Nucleus accumbens (tissue), 56 donors: ENCODE measurements around the gene MYCL.

Experiments used
- DNase-seq, 56 donors: peaks; one replicate each; lab custom pipeline; 2025; lab: John Stamatoyannopoulos, UW

MYCL gene

GRCh38 chr1:39901714-39902459 lies at the start of gene MYCL:
MYCL (minus strand) TSS chr1:39901917; CDS start chr1:39901434, 483 bp downstream.
- DNase-seq: peak in 54 of 56 donors; percentile 27 to 88 (median 68)

GRCh38 chr1:39949891-39950290 lies 48.2 kb upstream of the MYCL start:
- no peak for DNase-seq

DNA sequence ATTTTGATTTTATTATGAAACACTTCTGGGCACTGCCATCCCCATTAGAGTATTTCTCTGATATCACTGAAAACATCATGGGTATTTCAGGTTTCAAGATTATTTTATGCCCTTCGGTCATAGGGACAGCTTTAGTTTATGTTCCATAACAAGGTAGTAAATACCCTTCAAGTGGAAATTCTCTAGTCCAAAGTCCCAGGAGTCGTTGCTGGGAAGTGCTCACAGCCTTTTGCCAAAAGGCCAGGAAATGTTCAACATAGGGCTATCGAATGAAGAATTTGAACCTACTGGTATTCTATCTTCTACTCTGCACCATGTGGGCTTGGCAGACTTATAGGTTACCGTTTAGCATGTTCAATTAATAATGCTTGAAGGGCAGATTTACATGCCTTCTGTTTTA lies 45.5 kb upstream of the MYCL start:
- DNase-seq: no peak

- no peak for DNase-seq
Measured at GRCh38 chr1:39946216-39946615, 44.5 kb upstream of the MYCL start.

DNA sequence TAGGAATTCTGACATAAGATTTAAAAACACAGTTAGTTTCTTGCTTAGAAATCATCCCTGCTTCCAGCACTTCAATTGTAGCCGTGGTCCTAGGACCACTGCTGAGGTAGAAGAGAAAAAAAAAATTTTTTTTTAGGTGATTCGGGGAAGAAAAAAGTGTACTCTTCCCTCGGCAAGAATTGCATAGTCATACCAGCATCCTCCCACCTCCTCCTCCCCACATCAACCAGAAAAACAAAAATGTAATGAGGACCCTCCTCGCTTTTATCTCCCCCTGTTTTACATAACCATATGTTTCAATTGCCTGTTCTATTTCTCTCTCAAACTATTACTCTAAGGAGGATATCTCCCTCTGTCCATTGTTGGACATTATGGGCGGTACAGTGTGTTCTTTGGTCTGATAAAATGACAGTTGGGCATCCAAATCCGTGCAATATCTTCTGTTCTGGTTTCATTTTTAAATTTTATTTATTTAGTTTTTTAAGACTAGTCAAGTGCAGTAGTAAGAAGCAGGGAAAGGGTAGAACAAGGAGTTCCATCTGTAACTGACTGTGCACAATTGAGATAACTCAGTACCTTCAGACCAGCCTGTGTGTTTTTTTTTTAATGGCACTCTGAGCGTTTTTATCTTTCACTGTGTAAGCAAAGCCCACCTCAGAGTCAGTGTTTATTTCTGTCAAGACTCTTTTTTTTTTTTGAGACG lies 42.8 kb upstream of the MYCL start:
- DNase-seq: no peak

DNA sequence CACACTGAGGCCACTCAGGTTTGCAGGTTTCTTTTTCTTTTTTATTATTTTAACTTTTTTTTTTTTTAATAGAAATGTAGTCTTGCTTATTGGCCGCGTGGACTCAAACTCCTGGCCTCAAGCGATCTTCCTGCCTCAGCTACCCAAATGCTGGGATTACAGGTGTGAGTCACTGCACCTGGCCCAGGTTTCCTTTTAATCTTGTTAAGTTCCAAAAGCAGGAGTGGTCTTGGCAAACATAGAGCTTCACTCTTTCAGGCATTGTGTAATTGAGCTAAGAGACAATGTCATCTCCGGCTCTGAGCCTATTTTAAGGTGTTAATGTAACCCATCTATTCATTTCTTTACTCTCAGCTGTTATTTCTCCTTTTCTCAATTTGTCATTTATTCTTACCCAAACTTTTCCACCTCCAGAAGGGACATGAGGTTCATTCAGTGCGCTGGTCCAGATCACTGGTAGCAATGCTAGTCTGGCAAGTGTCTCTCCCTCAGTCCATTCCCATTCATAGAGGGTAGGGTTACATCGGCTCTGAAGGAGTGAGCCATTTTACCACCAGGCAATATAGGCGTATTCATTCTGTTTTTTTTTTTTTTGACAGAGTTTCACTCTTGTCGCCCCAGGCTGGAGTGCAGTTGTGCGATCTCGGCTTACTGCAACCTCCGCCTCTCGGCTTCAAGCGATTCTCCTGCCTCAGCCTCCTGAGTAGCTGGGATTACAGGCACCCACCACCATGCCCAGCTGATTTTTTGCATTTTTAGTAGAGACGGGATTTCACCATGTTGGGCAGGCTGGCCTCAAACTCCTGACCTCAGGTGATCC lies 42.0 kb upstream of the MYCL start:
- no peak for DNase-seq

DNA sequence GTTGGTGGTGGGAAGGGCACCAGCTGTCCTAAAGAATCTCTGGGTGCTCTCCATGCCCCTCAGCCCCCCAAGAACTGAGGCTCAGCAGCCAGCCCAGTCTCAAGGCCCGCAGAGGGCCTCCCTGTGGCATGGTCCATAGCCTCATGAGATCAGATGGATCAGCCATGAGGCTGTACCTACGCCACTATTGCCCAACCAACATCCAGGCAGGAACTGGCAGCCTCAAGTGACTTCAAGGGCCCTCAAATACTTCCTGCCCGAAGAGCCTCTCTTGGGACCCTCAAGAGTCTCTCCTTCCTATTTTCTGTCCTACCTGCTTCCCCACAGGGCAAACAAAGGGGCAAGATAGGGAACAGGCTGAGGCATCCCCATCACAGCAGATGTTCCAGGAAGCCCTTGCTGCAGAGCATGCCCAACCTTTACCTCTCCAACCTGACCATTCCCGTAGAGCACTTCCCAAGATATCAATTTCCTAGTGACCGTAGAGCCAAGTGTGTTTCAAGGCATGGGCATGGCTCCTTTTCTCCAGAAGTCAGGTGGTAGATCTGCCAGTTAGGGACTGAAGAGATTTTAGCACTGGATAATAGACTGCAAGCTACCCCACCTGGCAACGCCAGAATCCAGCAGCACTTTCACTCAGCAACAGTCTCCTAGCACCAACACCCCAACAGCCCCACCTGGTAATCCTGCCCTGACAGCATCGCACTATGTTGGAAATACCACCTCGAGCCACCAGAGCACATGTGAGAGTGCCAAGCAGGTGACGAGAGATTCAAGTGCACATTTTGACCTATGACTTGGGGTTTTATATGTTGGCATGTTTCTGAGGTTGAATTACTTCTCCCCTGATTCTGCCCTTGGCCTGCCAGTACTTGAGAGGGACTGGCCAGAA lies 39.5 kb upstream of the MYCL start:
- peak in 12 of 56 donors; percentile 8 to 62 (median 22) for DNase-seq

DNA sequence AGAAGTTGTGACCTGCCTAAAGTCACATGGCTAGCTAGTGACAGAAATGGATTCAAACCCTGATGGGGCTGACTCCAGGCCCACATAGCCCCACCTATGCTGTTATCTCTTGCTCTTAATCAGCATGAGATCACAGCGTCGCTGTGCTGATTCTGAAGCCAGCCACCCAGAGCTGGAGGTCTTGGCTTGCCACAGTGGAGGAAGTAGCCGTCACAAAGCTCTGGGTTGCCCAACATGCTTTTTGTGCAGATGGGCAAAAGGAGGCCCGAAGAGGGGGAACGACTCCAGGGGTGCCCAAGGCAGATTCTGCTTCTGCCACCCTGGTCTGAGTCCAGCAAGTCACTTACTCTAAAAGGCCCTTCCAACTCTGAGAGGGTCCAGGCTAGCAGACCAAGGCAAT lies 38.5 kb upstream of the MYCL start:
- peak in 4 of 56 donors; percentile 13 to 20 (median 14) for DNase-seq

- no peak for DNase-seq
Measured at GRCh38 chr1:39938856-39939255, 37.1 kb upstream of the MYCL start.

- peak in 5 of 56 donors; percentile 5 to 22 (median 11) for DNase-seq
Measured at GRCh38 chr1:39936724-39937491, 35.2 kb upstream of the MYCL start.

GRCh38 chr1:39933956-39934941 lies 32.5 kb upstream of the MYCL start:
- peak in 11 of 56 donors; percentile 7 to 48 (median 14) for DNase-seq

GRCh38 chr1:39928809-39929587 lies 27.3 kb upstream of the MYCL start:
- no peak for DNase-seq

- DNase-seq: no peak
Measured at GRCh38 chr1:39927538-39927937, 25.8 kb upstream of the MYCL start.

DNA sequence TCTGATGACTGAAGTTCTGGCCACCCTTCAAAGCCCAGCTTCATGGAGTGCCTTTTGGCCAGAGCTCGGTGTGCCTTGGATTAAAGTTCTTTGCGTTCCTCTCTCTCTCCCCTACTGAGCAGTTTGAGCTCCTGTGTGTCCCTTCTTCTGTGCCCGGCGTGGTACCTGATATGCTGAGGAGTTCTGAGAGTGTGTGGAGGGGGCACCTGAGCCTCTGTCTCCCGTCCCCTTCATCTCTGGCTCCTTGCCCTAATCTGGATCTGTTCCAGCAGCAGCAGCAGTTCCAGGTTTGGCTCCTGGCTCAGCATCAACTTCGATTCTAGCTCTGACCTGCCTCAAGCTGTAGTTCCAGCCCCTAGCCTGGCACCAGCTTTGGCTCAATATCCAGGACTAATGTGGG lies 25.1 kb upstream of the MYCL start:
- no peak for DNase-seq

DNA sequence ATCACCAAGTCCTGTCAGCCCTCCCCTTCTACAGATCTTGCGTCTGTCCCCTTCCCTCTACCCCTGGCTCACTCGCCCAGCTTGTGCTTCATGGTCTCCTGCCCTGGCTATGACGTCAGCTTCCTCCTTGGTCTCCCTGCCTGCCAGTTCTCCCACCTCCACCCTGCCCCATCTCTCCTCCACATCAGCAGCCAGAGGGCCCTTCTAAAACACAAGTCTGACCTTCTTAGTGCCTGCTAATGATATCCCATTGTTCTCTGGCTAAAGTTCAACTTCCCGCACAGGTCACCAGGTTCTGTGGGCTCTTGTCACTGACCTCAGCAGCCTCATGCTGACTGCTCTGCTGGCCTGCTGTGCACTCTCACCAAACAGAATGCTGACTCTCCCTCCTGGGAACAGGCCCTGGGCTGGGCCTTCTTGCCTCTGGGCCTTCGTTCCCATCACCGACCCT lies 24.7 kb upstream of the MYCL start:
- no peak for DNase-seq

DNA sequence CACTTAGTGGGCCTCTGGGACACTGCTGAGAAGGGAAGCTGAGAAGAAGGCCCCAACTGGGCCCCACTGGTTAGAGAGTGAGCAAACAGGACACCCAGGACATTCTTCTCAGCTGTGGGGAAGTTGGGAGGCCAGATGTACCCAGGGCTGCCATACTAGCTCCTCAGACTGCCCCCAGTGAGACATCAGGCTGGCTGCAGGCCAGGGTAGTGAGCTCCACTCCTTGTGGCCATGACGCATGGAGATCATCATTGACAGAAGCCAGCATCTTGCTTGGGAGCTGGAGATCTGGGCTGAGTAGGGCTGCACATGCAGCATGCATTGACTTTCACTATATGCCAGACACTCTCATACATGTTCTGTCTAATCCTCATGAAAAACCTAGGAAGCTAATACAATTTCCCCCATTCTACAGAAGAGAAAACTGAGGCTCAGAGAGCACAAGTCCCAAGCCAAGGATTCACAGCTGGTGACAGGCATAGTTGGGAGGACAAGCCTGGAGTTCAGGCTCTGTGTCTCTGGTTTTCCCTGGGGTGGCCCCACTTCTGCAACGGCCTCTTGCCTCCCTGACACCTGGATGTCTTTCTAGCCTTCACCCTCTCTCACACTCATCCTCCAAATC lies 24.1 kb upstream of the MYCL start:
- DNase-seq: no peak

- no peak for DNase-seq
Measured at GRCh38 chr1:39922251-39922688, 20.6 kb upstream of the MYCL start.
